ENCODE measurements around the gene NIPBL.

DNA sequence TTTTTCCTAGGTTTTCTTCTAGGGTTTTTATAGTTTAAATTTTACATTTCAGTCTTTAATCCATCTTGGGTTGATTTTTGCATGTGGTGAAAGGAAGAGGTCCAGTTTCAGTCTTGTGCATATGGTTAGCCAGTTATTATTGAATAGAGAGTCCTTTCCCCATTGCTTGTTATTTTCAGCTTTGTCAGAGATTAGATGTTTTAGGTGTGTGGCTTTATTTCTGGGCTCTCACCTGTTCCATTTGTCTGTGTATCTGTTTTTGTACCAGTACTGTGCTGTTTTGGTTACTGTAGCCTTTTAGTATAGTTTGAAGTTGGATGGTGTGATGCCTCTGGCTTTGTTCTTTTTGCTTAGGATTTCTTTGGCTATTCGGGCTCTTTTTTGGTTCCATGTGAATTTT, 25.8 kb downstream of the NIPBL start:
- TF ChIP-seq POLR2A (IDR thresholded peaks at IDR 0.05; ENCODE audit: low read depth, low read length) (no peak), POLR2AphosphoS5 (IDR thresholded peaks at IDR 0.05; ENCODE audit: low read depth, low read length) (no peak)
